Gastrocnemius medialis (tissue), 4 donors: ENCODE data around the gene NOTCH4. TPM values are rescaled to one million over a fixed set of nuclear protein-coding genes. Genes with fewer than 3 reads are reported as not detected.
"Not testable (repeated sequence)": the region's sequence is repeated elsewhere in the genome, so short reads cannot be mapped to it uniquely, and the experiment has no call there.

ENCODE experiments used
- ATAC-seq, 2 donors: fragments of 150-250 bp; one replicate each; pipeline ENCODE4 v1.9.1; 2016
- DNase-seq, 2 donors: peaks; one replicate each; pipeline ENCODE4 v3.0.0-alpha.2; 2019
- H3K27ac ChIP-seq, 4 donors: fragments of 200-600 bp; sonication (generic); 1 replicate in 1 of 4; 2 replicates in 3 of 4; pipeline ENCODE4 v1.5.1; 2016 to 2018; ENCODE audit warnings: mild to moderate bottlenecking in 2 of 4, moderate library complexity in 1 of 4
- H3K27me3 ChIP-seq, 3 donors: fragments of 200-600 bp; sonication (generic) in 2 of 3; 1 replicate in 1 of 3; 2 replicates in 2 of 3; pipeline versions ENCODE4 v1.5.1 to v1.6.0; 2016 to 2019; ENCODE audit warnings: mild to moderate bottlenecking in 1 of 3, moderate library complexity in 1 of 3
- H3K36me3 ChIP-seq, 2 donors: fragments of 200-600 bp; sonication (generic) in 1 of 2; one replicate each; pipeline ENCODE4 v1.5.1; 2017 to 2018
- H3K4me1 ChIP-seq, 2 donors: fragments of 200-600 bp; sonication (generic) in 1 of 2; one replicate each; pipeline ENCODE4 v1.5.1; 2016 to 2017; ENCODE audit warnings: mild to moderate bottlenecking in 2 of 2
- H3K4me3 ChIP-seq, 4 donors: fragments of 200-600 bp; sonication (generic) in 3 of 4; 1 replicate in 1 of 4; 2 replicates in 3 of 4; pipeline ENCODE4 v1.5.1; 2016 to 2019; ENCODE audit warnings: mild to moderate bottlenecking in 2 of 4
- H3K9me3 ChIP-seq, 3 donors: fragments of 200-600 bp; sonication (generic) in 2 of 3; 1 replicate in 1 of 3; 2 replicates in 2 of 3; pipeline ENCODE4 v1.5.1; 2016 to 2019
- CTCF ChIP-seq, 5 experiments: fragments of 450-650 bp in 3 of 5; fragments of 200-600 bp in 2 of 5; sonication (generic) in 2 of 5; IDR thresholded peaks in 4 of 5; conservative IDR thresholded peaks in 1 of 5; 1 replicate in 4 of 5; 2 replicates in 1 of 5; pipeline ENCODE4 v1.5.1; 2016 to 2019; ENCODE audit warnings: antibody characterized with exemption in 5 of 5, mild to moderate bottlenecking in 3 of 5, moderate library complexity in 3 of 5
- POLR2A ChIP-seq, 2 donors: fragments of 450-650 bp; IDR thresholded peaks; one replicate each; pipeline ENCODE4 v1.6.1; 2017; ENCODE audit warnings: antibody characterized with exemption in 2 of 2, mild to moderate bottlenecking in 2 of 2, moderate library complexity in 2 of 2
- in situ Hi-C, 4 donors: fragments of 200-750 bp; cut with MboI; loops; one replicate each; pipeline versions ENCODE4 v1.15.0 to v1.8.0; 2017; ENCODE audit warnings: low sequenced_read_pairs in 4 of 4
- intact Hi-C: fragments of 100-400 bp; cut with DNase I; formaldehyde crosslinking; loops from one replicate; pipeline ENCODE4 v1.15.1; 2023; ENCODE audit warnings: low total_unique reads
- total RNA-seq, 4 donors: library from RNA; depleted of rRNA; stranded (reverse); fragments of >200 nt; gene quantifications; one replicate each; pipeline versions ENCODE4 v1.1.0 to v1.2.3, GENCODE V29; 2016

The NOTCH4 gene
- total RNA-seq, 4 donors from 2014 or later, result 6.8 to 21.1 (median 14.8) TPM

DNA sequence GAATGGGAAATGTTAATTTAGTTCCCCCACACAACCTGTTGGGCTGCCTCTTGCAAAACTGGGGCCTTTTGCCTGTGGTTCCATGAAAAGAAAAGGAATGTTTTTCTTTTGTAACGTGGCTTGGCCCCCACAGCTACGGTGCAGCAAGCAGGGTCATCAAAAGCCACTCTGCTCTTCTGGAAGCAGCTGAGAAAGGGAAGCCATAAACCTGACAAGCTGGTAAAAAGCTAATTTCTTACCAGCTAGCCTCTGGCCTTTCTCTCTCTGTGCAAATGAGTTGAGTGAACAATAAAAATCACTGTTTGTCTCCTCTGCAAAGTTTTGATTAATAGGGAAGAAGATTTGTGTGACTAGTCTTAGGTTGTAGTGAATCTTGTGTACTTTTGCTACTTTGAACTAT, 23.5 kb upstream of the NOTCH4 start:
- TF ChIP-seq CTCF (IDR thresholded peaks at IDR 0.05 in 4 of 5, conservative IDR thresholded peaks at IDR 0.05 in 1 of 5) (no peak), POLR2A (IDR thresholded peaks at IDR 0.05) (no peak)
- no peak for DNase-seq
- no peaks in the 10 kb centered on the region for H3K36me3 ChIP-seq
- intact Hi-C loops (loop anchor here (5.0 kb wide), 1 partner anchor 550 kb away; no protein-coding TSS in a partner anchor), in situ Hi-C loops (loop anchor here in 2 of 4 donors (25.0 kb wide), 1 partner anchor 540 kb away; no protein-coding TSS in a partner anchor)
- no peaks in the 10 kb centered on the region for H3K9me3 ChIP-seq
- H3K4me1 ChIP-seq, result peaks cover 5 to 6% of the 10 kb centered on the region in 2 donors
- ATAC-seq, result no peak
- H3K27ac ChIP-seq, result no peak overlapping the region
- no peak overlapping the region for H3K4me3 ChIP-seq
- no peaks in the 10 kb centered on the region for H3K27me3 ChIP-seq

DNA sequence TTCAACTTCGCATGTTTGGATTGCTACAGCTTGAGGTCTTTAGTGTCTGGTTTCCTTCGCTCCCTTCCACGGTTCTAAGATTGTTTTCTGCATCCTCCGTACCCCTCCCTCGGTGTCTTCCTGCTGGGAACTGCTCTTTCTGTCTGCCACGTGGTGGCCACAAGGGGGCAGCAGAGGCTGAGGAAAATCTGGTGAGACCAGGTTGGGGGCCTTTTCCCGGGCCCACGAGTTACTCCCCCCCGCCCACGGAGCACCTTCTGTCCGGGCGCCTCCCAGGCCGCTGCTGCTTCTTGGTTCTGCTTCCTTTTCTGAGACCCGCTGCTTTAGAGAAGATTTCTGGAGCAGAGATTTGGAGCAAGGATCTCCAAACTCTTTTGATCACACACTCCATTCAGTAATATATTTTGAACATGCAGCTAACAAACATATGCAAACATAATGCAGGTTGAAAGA, 21.1 kb upstream of the NOTCH4 start:
- H3K36me3 ChIP-seq, result no peaks in the 10 kb centered on the region
- intact Hi-C loops, result loop anchor here (5.0 kb wide), 1 partner anchor 552 kb away; no protein-coding TSS in a partner anchor
- no peaks in the 10 kb centered on the region for H3K27me3 ChIP-seq
- no peaks in the 10 kb centered on the region for H3K9me3 ChIP-seq
- ATAC-seq (peak; percentile 74 to 81), DNase-seq (peak; percentile 39 to 63)
- H3K4me3 ChIP-seq, result peak overlapping the region in 1 of 4 donors; percentile 33
- peak overlapping the region; percentile 17 to 72 (median 60) for H3K27ac ChIP-seq
- peaks cover 5 to 6% of the 10 kb centered on the region in 2 donors for H3K4me1 ChIP-seq
- in situ Hi-C loops, result loop anchor here in 2 of 4 donors (25.0 kb wide), 1 partner anchor 542 kb away; no protein-coding TSS in a partner anchor
- TF ChIP-seq CTCF (IDR thresholded peaks at IDR 0.05 in 4 of 5, conservative IDR thresholded peaks at IDR 0.05 in 1 of 5), result peak; percentile 70 to 89 (median 86)
- TF ChIP-seq POLR2A (IDR thresholded peaks at IDR 0.05), result no peak

- in situ Hi-C loops, result loop anchor here in 2 of 4 donors (25.0 kb wide), 1 partner anchor 543 kb away; no protein-coding TSS in a partner anchor
- DNase-seq, result peak; percentile 24 to 61
- no peak overlapping the region for H3K4me3 ChIP-seq
Observed at GRCh38 chr6:32244270-32244669, 20.4 kb upstream of the NOTCH4 start.

GRCh38 chr6:32242318-32242813, 18.5 kb upstream of the NOTCH4 start:
- H3K36me3 ChIP-seq, ATAC-seq, H3K27ac ChIP-seq, H3K4me3 ChIP-seq, H3K4me1 ChIP-seq, DNase-seq, intact Hi-C loops, H3K9me3 ChIP-seq, H3K27me3 ChIP-seq: not testable (repeated sequence)
- in situ Hi-C loops, result loop anchor here in 2 of 4 donors (25.0 kb wide), 1 partner anchor 545 kb away; no protein-coding TSS in a partner anchor

More at GRCh38 chr6:32244270-32244669, 20.4 kb upstream of the NOTCH4 start:
- Histone ChIP-seq H3K36me3 (no peaks in the 10 kb centered on the region), H3K4me1 (peaks cover 5 to 6% of the 10 kb centered on the region in 2 donors), H3K9me3 (no peaks in the 10 kb centered on the region), H3K27ac (peak overlapping the region; percentile 17 to 72 (median 60)), H3K27me3 (no peaks in the 10 kb centered on the region)
- TF ChIP-seq CTCF (IDR thresholded peaks at IDR 0.05 in 4 of 5, conservative IDR thresholded peaks at IDR 0.05 in 1 of 5) (no peak), POLR2A (IDR thresholded peaks at IDR 0.05) (no peak)
- ATAC-seq, result peak; percentile 86 to 92
- intact Hi-C loops, result no loop called here

GRCh38 chr6:32240686-32241085, 16.8 kb upstream of the NOTCH4 start:
- Histone ChIP-seq H3K9me3 (no peaks in the 10 kb centered on the region), H3K4me1 (peaks cover 5 to 6% of the 10 kb centered on the region in 2 donors), H3K27me3 (no peaks in the 10 kb centered on the region), H3K36me3 (no peaks in the 10 kb centered on the region), H3K4me3 (no peak overlapping the region), H3K27ac (no peak overlapping the region)
- DNase-seq, result no peak
- TF ChIP-seq POLR2A (IDR thresholded peaks at IDR 0.05), result no peak
- intact Hi-C loops (no loop called here), in situ Hi-C loops (loop anchor here in 2 of 4 donors (25.0 kb wide), 1 partner anchor 547 kb away; no protein-coding TSS in a partner anchor)
- no peak for ATAC-seq
